A549 (cell line): ENCODE measurements around the gene SGCD. TPM values are rescaled to one million over a fixed set of nuclear protein-coding genes. Genes with fewer than 3 reads are reported as not detected.

Source experiments
- ATAC-seq, 2 experiments: fragments of 200-7000 bp in 1 of 2; fragments of >200 bp in 1 of 2; cut with Nextera tagmentation in 1 of 2; cut with Tn5 transposase in 1 of 2; 3 replicates each; pipeline versions ENCODE4 v1.8.0 to v1.9.1; 2018 to 2020; ENCODE audit warnings: mild to moderate bottlenecking in 1 of 2, moderate library complexity in 1 of 2
- CTCF ChIA-PET: fragments of 300-600 bp; sonication (Branson Sonifier 250); formaldehyde crosslinking; extraction: SDS; loops from one replicate; lab custom pipeline; 2021; ENCODE audit warnings: antibody characterized with exemption, inconsistent platforms; lab: Yijun Ruan, JAX
- POLR2A ChIA-PET: fragments of 350-600 bp; formaldehyde crosslinking; extraction: SDS; loops from one replicate; lab custom pipeline; 2021; ENCODE audit warnings: antibody characterized with exemption, inconsistent platforms; lab: Yijun Ruan, JAX
- DNase-seq, 2 experiments: peaks; one replicate each; pipeline versions ENCODE4 v3.0.0 to v3.0.0-alpha.2; 2011 to 2016; ENCODE audit warnings: low read depth in 1 of 2, low spot score in 1 of 2
- FAIRE-seq: peaks from 2 replicates; lab custom pipeline; 2011; peaks lifted over from hg19 to GRCh38; lab: Jason Lieb, UNC
- H3K27ac ChIP-seq, 2 experiments: fragments of >200 bp; sonication (Bioruptor Twin); formaldehyde crosslinking; 3 replicates each; pipeline ENCODE4 v1.5.1; 2016 to 2017
- H3K4me1 ChIP-seq: fragments of >200 bp; sonication (Bioruptor Twin); formaldehyde crosslinking; 3 replicates; pipeline ENCODE4 v1.6.1; 2016
- H3K4me2 ChIP-seq: fragments of >200 bp; sonication (Bioruptor Twin); formaldehyde crosslinking; 3 replicates; pipeline ENCODE4 v1.6.1; 2016
- H3K4me3 ChIP-seq: fragments of >200 bp; sonication (Bioruptor Twin); formaldehyde crosslinking; 3 replicates; pipeline ENCODE4 v1.5.1; 2016
- H3K9me3 ChIP-seq: fragments of >200 bp; sonication (Bioruptor Twin); formaldehyde crosslinking; 3 replicates; pipeline ENCODE4 v1.6.1; 2016
- ATOH8 ChIP-seq: fragments of 250-450 bp; sonication (Bioruptor Pico); IDR thresholded peaks from 2 replicates; pipeline ENCODE4 v1.5.0; 2020; ENCODE audit warnings: low read depth, mild to moderate bottlenecking, moderate library complexity
- BHLHE40 ChIP-seq: IDR thresholded peaks from 2 replicates; pipeline ENCODE4 v1.6.1; 2012; ENCODE audit warnings: low read depth, low read length, inconsistent platforms
- CBX8 ChIP-seq: fragments of 200-600 bp; sonication (generic); IDR thresholded peaks from 2 replicates; pipeline ENCODE4 v1.6.1; 2016
- CEBPB ChIP-seq, 2 experiments: fragments of >200 bp in 1 of 2; sonication (Bioruptor Twin) in 1 of 2; formaldehyde crosslinking in 1 of 2; IDR thresholded peaks; 2 replicates each; pipeline ENCODE4 v1.6.1; 2012 to 2016
- ESRRA ChIP-seq: fragments of 150-350 bp; IDR thresholded peaks from 2 replicates; pipeline ENCODE4 v1.6.1; 2014; ENCODE audit warnings: mild to moderate bottlenecking, low read length, borderline replicate concordance
- FOXS1 ChIP-seq: fragments of 250-450 bp; sonication (Bioruptor Pico); IDR thresholded peaks from 2 replicates; pipeline ENCODE4 v1.5.0; 2020; ENCODE audit warnings: mild to moderate bottlenecking, moderate library complexity
- HEYL ChIP-seq: fragments of 250-450 bp; sonication (Bioruptor Pico); IDR thresholded peaks from 2 replicates; pipeline ENCODE4 v1.8.0; 2021; ENCODE audit warnings: mild to moderate bottlenecking, moderate library complexity
- HMGXB4 ChIP-seq: fragments of 250-450 bp; sonication (Bioruptor Pico); IDR thresholded peaks from 2 replicates; pipeline ENCODE4 v1.5.0; 2021; ENCODE audit warnings: mild to moderate bottlenecking, moderate library complexity, borderline replicate concordance
- JUN ChIP-seq, 2 experiments: fragments of >200 bp; sonication (Bioruptor Twin); formaldehyde crosslinking; IDR thresholded peaks; 2 replicates in 1 of 2; 3 replicates in 1 of 2; pipeline ENCODE4 v1.6.1; 2016 to 2017
- JUNB ChIP-seq: fragments of >200 bp; sonication (Bioruptor Twin); formaldehyde crosslinking; IDR thresholded peaks from 2 replicates; pipeline ENCODE4 v1.6.1; 2016
- KDM1A ChIP-seq: fragments of 200-600 bp; sonication (generic); IDR thresholded peaks from 2 replicates; pipeline ENCODE4 v1.6.1; 2016; ENCODE audit warnings: low read depth, mild to moderate bottlenecking
- KDM5A ChIP-seq: fragments of 200-600 bp; sonication (generic); IDR thresholded peaks from 2 replicates; pipeline ENCODE4 v1.6.1; 2016; ENCODE audit warnings: antibody characterized with exemption, mild to moderate bottlenecking
- MYC ChIP-seq: IDR thresholded peaks from 2 replicates; pipeline ENCODE4 v1.6.1; 2012; ENCODE audit warnings: mild to moderate bottlenecking, inconsistent platforms, low read length, improper control_type of control experiment, borderline replicate concordance
- NPAS2 ChIP-seq: fragments of 250-450 bp; sonication (Bioruptor Pico); IDR thresholded peaks from 2 replicates; pipeline ENCODE4 v1.8.0; 2022; ENCODE audit warnings: mild to moderate bottlenecking, moderate library complexity, borderline replicate concordance
- PHF8 ChIP-seq: fragments of 200-600 bp; sonication (generic); IDR thresholded peaks from 2 replicates; pipeline ENCODE4 v1.6.1; 2016; ENCODE audit warnings: low read depth, mild to moderate bottlenecking, antibody characterized with exemption, moderate library complexity, borderline replicate concordance
- POLR2AphosphoS2 ChIP-seq: conservative IDR thresholded peaks from 2 replicates; pipeline ENCODE4 v1.6.1; 2012; ENCODE audit warnings: low read length, improper control_type of control experiment, inconsistent platforms
- RAD21 ChIP-seq, 2 experiments: fragments of >200 bp in 1 of 2; sonication (Bioruptor Twin) in 1 of 2; formaldehyde crosslinking in 1 of 2; IDR thresholded peaks in 1 of 2; conservative IDR thresholded peaks in 1 of 2; 2 replicates in 1 of 2; 3 replicates in 1 of 2; pipeline ENCODE4 v1.6.1; 2012 to 2018; ENCODE audit warnings: inconsistent platforms in 1 of 2
- RARB ChIP-seq: fragments of 250-450 bp; sonication (Bioruptor Pico); IDR thresholded peaks from 2 replicates; pipeline ENCODE4 v1.8.0; 2021; ENCODE audit warnings: mild to moderate bottlenecking, moderate library complexity
- RFX5 ChIP-seq: fragments of 450-650 bp; IDR thresholded peaks from 2 replicates; pipeline ENCODE4 v1.7.1; 2014; ENCODE audit warnings: antibody characterized with exemption, mild to moderate bottlenecking, moderate library complexity
- RNF2 ChIP-seq: fragments of 200-600 bp; sonication (generic); IDR thresholded peaks from 2 replicates; pipeline ENCODE4 v1.6.1; 2016; ENCODE audit warnings: low read depth, mild to moderate bottlenecking, antibody characterized with exemption, moderate library complexity, borderline replicate concordance
- ZC3H11A ChIP-seq: fragments of 450-650 bp; IDR thresholded peaks from 2 replicates; pipeline ENCODE4 v1.6.1; 2014; ENCODE audit warnings: antibody characterized with exemption, mild to moderate bottlenecking
- WGBS: methylation state at CpG from one replicate; pipeline ENCODE4 v1.1.6; 2017; ENCODE audit errors: missing lambda C conversion rate; 5-methylcytosine and 5-hydroxymethylcytosine counted together
- polyA minus RNA-seq: library from RNA; depleted of rRNA, polyadenylated mRNA; stranded (reverse); fragments of >200 nt; gene quantifications from 2 replicates; pipeline ENCODE4 v1.2.3, GENCODE V29; 2011; rRNA and poly(A)+ RNA removed
- polyA plus RNA-seq, 4 experiments: library from polyadenylated mRNA; depleted of rRNA in 3 of 4; stranded (reverse); fragments of >200 nt; fragmentation: RNase III in 1 of 4; extraction: RNeasy Plus Mini Kit Qiagen cat#74134 plus additional on column Dnase treatment in 1 of 4; gene quantifications; 2 replicates in 3 of 4; 3 replicates in 1 of 4; pipeline ENCODE4 v1.2.3, GENCODE V29; 2011 to 2017
- TF ChIP-seq, protein P1 (sequence below): IDR thresholded peaks from 2 replicates; pipeline ENCODE4 v1.6.1; 2012; ENCODE audit warnings: low read depth, borderline replicate concordance
- TF ChIP-seq, protein P2 (sequence below): IDR thresholded peaks from 2 replicates; pipeline ENCODE4 v1.6.1; 2012
- TF ChIP-seq, protein P3 (sequence below): IDR thresholded peaks from 2 replicates; pipeline ENCODE4 v1.6.1; 2012

The SGCD gene
- polyA plus RNA-seq (2011; rRNA removed) = 9.5 and 10.6 TPM in 2 replicates
- 3.3 and 3.8 TPM in 2 replicates for polyA plus RNA-seq (2012; cell fraction: cytosol; rRNA removed)
- 2.5 and 3.3 TPM in 2 replicates for polyA plus RNA-seq (2012; cell fraction: nucleus; rRNA removed)
- polyA plus RNA-seq (2017; fragmentation: RNase III; extraction: RNeasy Plus Mini Kit Qiagen cat#74134 plus additional on column Dnase treatment) = 7.6 to 9.0 TPM (median 7.6 TPM) in 3 replicates
- polyA minus RNA-seq = 10.5 and 13.1 TPM in 2 replicates

DNA sequence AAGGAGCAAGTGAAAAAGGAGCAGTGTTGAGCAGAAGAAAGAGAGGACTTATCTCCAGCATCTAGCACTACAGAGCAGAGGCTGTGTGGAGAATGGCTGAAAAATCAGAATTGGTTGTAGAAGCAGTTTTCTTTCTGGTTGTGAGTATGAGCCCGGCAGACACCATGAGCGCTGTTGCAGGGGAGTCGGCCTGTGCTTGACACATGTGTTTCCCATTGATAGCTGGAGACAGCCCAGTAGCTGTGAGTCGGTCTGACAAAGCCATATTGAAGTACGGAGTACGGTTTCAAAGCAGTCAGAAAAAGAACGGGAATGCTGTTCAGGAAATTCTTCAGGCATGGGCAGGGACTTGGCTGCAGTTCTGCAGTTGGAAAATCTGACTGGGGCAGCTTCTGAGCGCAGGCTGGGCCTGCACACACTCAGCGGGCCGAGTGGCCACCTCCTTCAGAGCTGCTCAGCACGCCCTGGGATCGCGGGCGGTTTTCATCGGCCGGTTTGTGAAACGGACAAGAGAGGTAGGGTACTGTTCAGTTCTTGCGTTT is at the start of gene SGCD:
SGCD (plus strand) TSS at position 447 of the 542 bp plus-strand sequence.
- TF ChIP-seq, protein P1, sequence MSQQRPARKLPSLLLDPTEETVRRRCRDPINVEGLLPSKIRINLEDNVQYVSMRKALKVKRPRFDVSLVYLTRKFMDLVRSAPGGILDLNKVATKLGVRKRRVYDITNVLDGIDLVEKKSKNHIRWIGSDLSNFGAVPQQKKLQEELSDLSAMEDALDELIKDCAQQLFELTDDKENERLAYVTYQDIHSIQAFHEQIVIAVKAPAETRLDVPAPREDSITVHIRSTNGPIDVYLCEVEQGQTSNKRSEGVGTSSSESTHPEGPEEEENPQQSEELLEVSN = peak; percentile 53; the same call in 1 of the 2 replicates
- TF ChIP-seq RFX5 (no peak), ATOH8 (no peak), MYC (no peak), RNF2 (no peak), CEBPB (IDR thresholded peaks at IDR 0.05) (no peak), HMGXB4 (no peak), POLR2AphosphoS2 (no peak), JUN (IDR thresholded peaks at IDR 0.05) (peak in 1 of 2 experiments; percentile 26; a peak in 1 of 5 replicates), BHLHE40 (no peak), HEYL (no peak), ZC3H11A (no peak), PHF8 (no peak), FOXS1 (CRISPR knock-in tag) (no peak), JUNB (no peak)
- TF ChIP-seq, protein P2, sequence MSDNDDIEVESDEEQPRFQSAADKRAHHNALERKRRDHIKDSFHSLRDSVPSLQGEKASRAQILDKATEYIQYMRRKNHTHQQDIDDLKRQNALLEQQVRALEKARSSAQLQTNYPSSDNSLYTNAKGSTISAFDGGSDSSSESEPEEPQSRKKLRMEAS = peak; percentile 58
- Histone ChIP-seq H3K4me2 (peak within 1 kb of the TSS; percentile 76), H3K9me3 (no peaks in the 10 kb centered on the region), H3K4me3 (peak within 1 kb of the TSS; percentile 38), H3K27ac (peak within 1 kb of the TSS; percentile 65 to 81), H3K4me1 (0 out of 3 replicates have a peak, but pooled peaks cover 15% of the 10 kb centered on the region)
- ChIA-PET CTCF (interaction anchor here (0.6 to 1.2 kb wide), 2 partner anchors 10 to 119 kb away, joined by 3 to 4 read pairs; no protein-coding TSS in a partner anchor), POLR2A (no interaction called here)
- peak; percentile 93 to 94 for ATAC-seq
- FAIRE-seq = peak; percentile 18
- peak; percentile 40 to 47 for DNase-seq
- WGBS = 31% methylated on average over 16 of the region's 18 CpGs

- no peak for FAIRE-seq
These were observed 49.7 kb upstream of the SGCD start for GRCh38 chr5:156277290-156277689.

More at GRCh38 chr5:156277290-156277689, 49.7 kb upstream of the SGCD start:
- POLR2A ChIA-PET = no interaction called here
- Histone ChIP-seq H3K4me2 (no peak overlapping the region), H3K27ac (no peak overlapping the region), H3K9me3 (no peaks in the 10 kb centered on the region), H3K4me3 (no peak overlapping the region)
- 46% methylated on average over 2 of the region's 2 CpGs for WGBS
- no peak for DNase-seq
- TF ChIP-seq NPAS2 (CRISPR knock-in tag) (no peak), KDM5A (no peak), ESRRA (no peak), CBX8 (no peak), PHF8 (no peak), RFX5 (no peak), RARB (no peak), KDM1A (no peak), FOXS1 (CRISPR knock-in tag) (no peak), RAD21 (conservative IDR thresholded peaks at IDR 0.05 in 1 of 2, IDR thresholded peaks at IDR 0.05 in 1 of 2) (no peak)
- TF ChIP-seq, protein P1 = no peak
- TF ChIP-seq, protein P3, sequence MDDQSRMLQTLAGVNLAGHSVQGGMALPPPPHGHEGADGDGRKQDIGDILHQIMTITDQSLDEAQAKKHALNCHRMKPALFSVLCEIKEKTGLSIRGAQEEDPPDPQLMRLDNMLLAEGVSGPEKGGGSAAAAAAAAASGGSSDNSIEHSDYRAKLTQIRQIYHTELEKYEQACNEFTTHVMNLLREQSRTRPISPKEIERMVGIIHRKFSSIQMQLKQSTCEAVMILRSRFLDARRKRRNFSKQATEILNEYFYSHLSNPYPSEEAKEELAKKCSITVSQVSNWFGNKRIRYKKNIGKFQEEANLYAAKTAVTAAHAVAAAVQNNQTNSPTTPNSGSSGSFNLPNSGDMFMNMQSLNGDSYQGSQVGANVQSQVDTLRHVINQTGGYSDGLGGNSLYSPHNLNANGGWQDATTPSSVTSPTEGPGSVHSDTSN = no peak
- TF ChIP-seq, all 56 proteins: peak for 0
- H3K4me1 ChIP-seq = no peaks in the 10 kb centered on the region
- ATAC-seq = no peak
- CTCF ChIA-PET = no interaction called here
